Measurements from ENCODE around the gene TNFAIP8L3. TPM values are rescaled to one million over a fixed set of nuclear protein-coding genes. Genes with fewer than 3 reads are reported as not detected.
A peak's percentile ranks its signal among the peaks of the same experiment; 100 is the strongest.

Gene TNFAIP8L3
- total and polyA plus RNA-seq, 5 donors, result 3.0 to 9.4 (median 5.9) TPM

DNA sequence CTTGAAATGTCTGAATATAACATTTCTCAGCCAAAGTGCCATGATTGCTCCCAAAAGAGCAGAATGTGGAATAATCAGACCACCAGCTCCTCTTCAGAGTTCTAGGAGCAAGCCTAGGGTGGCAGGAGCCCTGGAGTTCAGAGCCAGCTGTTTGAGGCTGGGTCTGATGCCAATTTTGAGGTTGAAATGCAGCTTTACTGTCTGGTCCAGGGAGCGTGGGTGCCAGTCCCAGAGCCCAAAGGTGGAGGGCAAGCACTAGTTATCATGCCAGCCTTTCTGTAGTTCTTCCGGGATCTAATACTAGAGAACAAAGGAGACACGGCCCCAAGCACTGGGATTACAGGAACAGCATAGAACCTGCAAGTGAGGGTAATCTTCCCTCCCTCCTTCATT lies 69.3 kb downstream of the TNFAIP8L3 start:
- Histone ChIP-seq H3K27ac (ENCODE audit: low read length) (no peak overlapping the region), H3K27me3 (ENCODE audit: control insufficient read depth, insufficient read depth) (no peaks in the 10 kb centered on the region), H3K4me3 (ENCODE audit: low read length) (no peak overlapping the region), H3K9me3 (ENCODE audit: control insufficient read depth, low read length) (no peaks in the 10 kb centered on the region), H3K4me1 (ENCODE audit: control insufficient read depth, insufficient read depth, low read length) (peaks cover 2% of the 10 kb centered on the region)
- DNase-seq, result no peak
- ATAC-seq, result no peak
- intact Hi-C loops (cut with DNase I), result no loop called here
- WGBS, result 83% methylated on average over 3 of the region's 3 CpGs

DNA sequence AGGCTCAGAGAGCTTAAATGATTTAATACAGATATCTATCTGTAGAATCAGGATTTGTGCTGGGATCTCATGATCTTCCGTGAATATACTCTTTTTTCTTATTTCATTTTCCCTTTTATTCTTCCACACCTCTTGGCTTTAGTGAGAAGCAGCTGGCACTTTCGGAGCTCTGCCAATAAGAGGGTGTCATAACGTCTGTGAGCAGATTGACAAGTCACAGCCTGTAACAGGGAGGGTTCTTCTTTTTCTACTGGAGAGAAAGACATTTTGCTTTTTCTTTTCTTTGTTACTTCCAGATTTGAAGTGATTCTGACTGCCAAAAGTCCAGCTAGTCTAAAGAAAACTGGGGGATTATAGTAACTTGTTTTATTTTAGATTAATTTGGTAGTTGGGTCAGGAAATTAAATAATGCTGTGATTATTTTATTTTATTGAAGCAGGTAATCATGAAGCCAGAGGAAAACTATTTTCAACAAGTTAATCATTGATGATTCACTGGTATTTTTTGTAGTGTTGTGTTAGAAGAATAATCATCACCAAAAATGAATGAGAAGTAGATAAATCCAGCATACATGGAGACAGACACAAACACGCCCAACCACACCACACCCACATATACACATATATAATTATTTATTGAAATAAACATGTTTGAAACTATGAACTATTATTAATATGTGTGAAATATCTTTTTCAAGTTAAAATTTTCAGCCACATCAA lies 69.8 kb downstream of the TNFAIP8L3 start:
- Histone ChIP-seq H3K27me3 (ENCODE audit: control insufficient read depth, insufficient read depth) (no peaks in the 10 kb centered on the region), H3K27ac (ENCODE audit: low read length) (no peak overlapping the region), H3K4me1 (ENCODE audit: control insufficient read depth, insufficient read depth, low read length) (no peaks in the 10 kb centered on the region), H3K9me3 (ENCODE audit: control insufficient read depth, low read length) (no peaks in the 10 kb centered on the region), H3K4me3 (ENCODE audit: low read length) (no peak overlapping the region)
- DNase-seq (peak in 1 of 3 donors; percentile 41), ATAC-seq (peak; percentile 41 to 61)
- intact Hi-C loops (cut with DNase I), result no loop called here
- WGBS, result 45% methylated on average over 4 of the region's 4 CpGs

DNA sequence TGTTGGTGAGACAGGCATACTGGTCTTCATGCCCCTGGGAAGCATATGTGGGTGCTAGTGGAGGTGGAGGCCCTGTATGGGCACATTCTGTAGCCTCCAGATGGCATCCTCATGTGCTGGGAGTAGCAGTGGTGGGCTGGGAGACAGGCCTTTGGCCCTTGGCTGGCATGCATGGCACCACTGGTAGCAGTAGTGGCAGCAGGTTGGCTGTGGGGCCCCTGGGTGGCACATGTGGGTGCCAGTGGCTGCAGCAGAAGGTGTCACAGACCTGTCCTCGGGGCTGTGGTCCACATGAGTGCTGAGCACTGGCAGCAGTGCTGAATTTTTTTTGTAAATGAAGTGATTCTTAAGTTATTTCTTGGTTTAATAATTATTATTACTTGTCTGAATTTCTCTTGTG lies 71.2 kb downstream of the TNFAIP8L3 start:
- DNase-seq (peak in 1 of 3 donors; percentile 25), ATAC-seq (peak in 1 of 2 donors; percentile 31)
- H3K9me3 ChIP-seq (ENCODE audit: control insufficient read depth, low read length), result no peaks in the 10 kb centered on the region
- no peaks in the 10 kb centered on the region for H3K27me3 ChIP-seq (ENCODE audit: control insufficient read depth, insufficient read depth)
- intact Hi-C loops (cut with DNase I), result no loop called here
- H3K4me1 ChIP-seq (ENCODE audit: control insufficient read depth, insufficient read depth, low read length), result no peaks in the 10 kb centered on the region
- H3K27ac ChIP-seq (ENCODE audit: low read length), result no peak overlapping the region
- WGBS, result 97% methylated on average over 1 of the region's 1 CpG
- H3K4me3 ChIP-seq (ENCODE audit: low read length), result no peak overlapping the region

DNA sequence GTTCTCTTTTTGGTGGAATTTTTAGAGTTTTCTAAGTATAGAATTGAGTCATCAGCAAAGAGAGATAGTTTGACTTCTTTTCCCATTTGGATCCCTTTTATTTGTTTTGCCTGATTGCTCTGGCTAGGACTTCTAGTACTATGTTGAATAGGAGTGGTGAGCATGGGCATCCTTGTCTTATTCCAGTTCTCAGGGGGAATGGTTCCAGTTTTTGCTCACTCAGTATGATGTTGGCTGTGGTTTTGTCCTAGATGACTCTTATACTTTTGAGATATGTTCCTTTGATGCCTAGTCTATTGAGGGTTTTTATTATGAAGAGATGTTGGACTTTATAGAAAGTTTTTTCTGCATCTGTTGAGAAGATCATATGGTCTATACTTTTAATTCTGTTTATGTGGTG lies 72.5 kb downstream of the TNFAIP8L3 start:
- no peaks in the 10 kb centered on the region for H3K27me3 ChIP-seq (ENCODE audit: control insufficient read depth, insufficient read depth)
- no peaks in the 10 kb centered on the region for H3K4me1 ChIP-seq (ENCODE audit: control insufficient read depth, insufficient read depth, low read length)
- DNase-seq (no peak), ATAC-seq (no peak)
- H3K4me3 ChIP-seq (ENCODE audit: low read length), result no peak overlapping the region
- intact Hi-C loops (cut with DNase I), result no loop called here
- no peak overlapping the region for H3K27ac ChIP-seq (ENCODE audit: low read length)
- H3K9me3 ChIP-seq (ENCODE audit: control insufficient read depth, low read length), result no peaks in the 10 kb centered on the region

DNA sequence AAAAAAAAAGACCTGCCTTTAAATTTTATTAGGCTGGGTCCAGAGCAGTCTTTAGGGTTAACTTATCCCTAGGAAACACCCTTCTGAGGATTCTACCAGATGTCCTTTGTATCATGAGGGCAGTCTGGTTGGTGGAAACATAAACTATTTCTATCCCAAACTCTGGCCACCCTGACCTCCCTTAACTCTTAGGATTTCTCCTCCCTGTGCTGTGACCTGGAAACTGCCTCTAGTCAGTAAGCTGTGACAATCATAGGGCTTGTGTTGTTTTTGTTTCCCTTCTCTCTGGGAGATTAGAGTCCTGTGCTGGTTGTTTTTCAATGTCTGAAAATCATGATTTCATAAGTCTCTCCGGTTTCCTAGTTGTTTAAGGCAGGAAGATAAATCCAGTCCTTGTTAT lies 78.1 kb downstream of the TNFAIP8L3 start:
- intact Hi-C loops (cut with DNase I), result no loop called here
- 55% methylated on average over 1 of the region's 1 CpG for WGBS
- H3K27ac ChIP-seq (ENCODE audit: low read length), result no peak overlapping the region
- no peaks in the 10 kb centered on the region for H3K9me3 ChIP-seq (ENCODE audit: control insufficient read depth, low read length)
- no peak overlapping the region for H3K4me3 ChIP-seq (ENCODE audit: low read length)
- H3K27me3 ChIP-seq (ENCODE audit: control insufficient read depth, insufficient read depth), result no peaks in the 10 kb centered on the region
- no peaks in the 10 kb centered on the region for H3K4me1 ChIP-seq (ENCODE audit: control insufficient read depth, insufficient read depth, low read length)
- DNase-seq, result no peak
- peak; percentile 68 to 93 for ATAC-seq

DNA sequence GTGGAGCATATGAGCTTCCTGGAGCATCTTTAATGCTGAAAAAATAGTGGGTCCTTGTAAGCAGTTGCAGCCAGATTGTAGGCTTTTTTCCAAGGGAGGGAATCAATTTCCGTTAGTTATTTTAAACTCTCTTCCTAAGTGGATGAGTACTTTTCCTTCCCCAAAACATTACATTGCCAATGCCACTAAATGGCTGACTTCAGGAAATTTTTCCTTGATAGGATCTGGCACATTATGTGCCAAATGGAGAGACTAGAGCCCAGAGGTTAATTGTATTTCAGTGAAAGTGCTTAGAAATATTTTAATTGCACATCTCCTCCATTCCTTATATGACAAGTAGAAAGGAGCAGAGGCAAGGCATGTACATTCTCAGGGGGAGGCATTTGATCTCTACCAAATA lies 83.5 kb downstream of the TNFAIP8L3 start:
- Histone ChIP-seq H3K27ac (ENCODE audit: low read length) (no peak overlapping the region), H3K4me1 (ENCODE audit: control insufficient read depth, insufficient read depth, low read length) (no peaks in the 10 kb centered on the region), H3K4me3 (ENCODE audit: low read length) (no peak overlapping the region), H3K27me3 (ENCODE audit: control insufficient read depth, insufficient read depth) (no peaks in the 10 kb centered on the region), H3K9me3 (ENCODE audit: control insufficient read depth, low read length) (peaks cover 2% of the 10 kb centered on the region)
- DNase-seq (no peak), ATAC-seq (peak in 1 of 2 donors; percentile 63)
- WGBS, result 47% methylated on average over 1 of the region's 1 CpG
- intact Hi-C loops (cut with DNase I), result no loop called here

DNA sequence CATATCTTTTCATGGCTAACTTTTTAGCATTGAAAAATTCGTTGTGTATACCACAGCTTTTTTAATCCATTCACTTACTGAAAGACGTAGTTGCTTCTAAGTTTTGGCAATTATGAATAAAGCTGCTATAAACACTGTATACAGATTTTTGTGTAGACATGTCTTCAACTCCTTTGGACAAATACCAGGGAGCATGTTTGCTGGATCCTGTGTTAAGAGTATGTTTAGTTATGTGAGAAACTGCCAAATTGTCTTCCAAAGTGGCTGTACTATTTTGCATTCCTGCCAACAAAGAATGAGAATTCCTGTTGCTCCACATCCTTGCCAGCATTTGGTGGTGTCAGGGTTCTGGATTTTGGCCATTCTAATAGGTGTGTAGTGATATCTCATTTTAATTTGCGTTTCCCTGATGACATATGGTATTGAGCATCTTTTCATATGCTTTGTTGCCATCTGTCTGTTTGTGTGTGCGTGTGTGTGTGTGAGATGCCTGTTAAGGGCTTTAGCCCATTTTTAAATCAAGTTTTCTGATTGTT lies 87.5 kb downstream of the TNFAIP8L3 start:
- no peak for DNase-seq
- WGBS, result 90% methylated on average over 4 of the region's 4 CpGs

More for the DNA sequence above, 87.5 kb downstream of the TNFAIP8L3 start:
- H3K9me3 ChIP-seq (ENCODE audit: control insufficient read depth, low read length), result peaks cover 2% of the 10 kb centered on the region
- no peak for ATAC-seq
- H3K4me3 ChIP-seq (ENCODE audit: low read length), result no peak overlapping the region
- H3K27ac ChIP-seq (ENCODE audit: low read length), result no peak overlapping the region
- H3K27me3 ChIP-seq (ENCODE audit: control insufficient read depth, insufficient read depth), result no peaks in the 10 kb centered on the region
- intact Hi-C loops (cut with DNase I), result no loop called here
- no peaks in the 10 kb centered on the region for H3K4me1 ChIP-seq (ENCODE audit: control insufficient read depth, insufficient read depth, low read length)

Other genes with a start within 250 kb of the TNFAIP8L3 start
- 10 to 100 TPM in 1 of 4 donors, 1 to 10 TPM in 3; 6.0 to 10.6 (median 8.0) TPM for gene AP4E1, start 186.2 kb downstream of the TNFAIP8L3 start, total RNA-seq
- 2.5 TPM for gene AP4E1, start 186.2 kb downstream of the TNFAIP8L3 start, polyA plus RNA-seq
- 1 to 10 TPM in 3 of 4 donors, under 1 TPM in 1; 0.74 to 1.3 (median 1.2) TPM for gene CYP19A1, start 243.7 kb upstream of the TNFAIP8L3 start, total RNA-seq
- 0.45 TPM for gene CYP19A1, start 243.7 kb upstream of the TNFAIP8L3 start, polyA plus RNA-seq
- 10 to 100 TPM in 1 of 4 donors, 1 to 10 TPM in 3; 6.3 to 10.9 (median 6.6) TPM for gene GLDN, start 246.7 kb upstream of the TNFAIP8L3 start, total RNA-seq
- 2.3 TPM for gene GLDN, start 246.7 kb upstream of the TNFAIP8L3 start, polyA plus RNA-seq

Measured in right cardiac atrium (tissue), 5 donors.